Upper lobe of left lung (tissue), 4 donors: ENCODE results near the gene IPO9.

Experiments used
- CTCF ChIP-seq, 6 experiments: fragments of 450-650 bp in 4 of 6; fragments of 200-600 bp in 2 of 6; sonication (generic) in 2 of 6; IDR thresholded peaks; one replicate each; pipeline ENCODE4 v1.5.1; 2016 to 2019; ENCODE audit warnings: antibody characterized with exemption in 6 of 6
- EP300 ChIP-seq, 4 donors: sonication (generic); formaldehyde crosslinking; IDR thresholded peaks; one replicate each; pipeline ENCODE4 v1.5.1; 2017; ENCODE audit warnings: antibody characterized with exemption in 4 of 4, control low read depth in 2 of 4
- POLR2A ChIP-seq, 4 donors: fragments of 450-650 bp; IDR thresholded peaks; one replicate each; pipeline ENCODE4 v1.5.1; 2016 to 2017; ENCODE audit warnings: antibody characterized with exemption in 4 of 4, mild to moderate bottlenecking in 2 of 4

- TF ChIP-seq POLR2A (IDR thresholded peaks at IDR 0.05) (no peak), CTCF (IDR thresholded peaks at IDR 0.05) (no peak), EP300 (IDR thresholded peaks at IDR 0.05) (no peak)
Measured at GRCh38 chr1:201790261-201790660, 38.7 kb upstream of the IPO9 start.
